HG03064 (cell line): ENCODE measurements around the gene RASSF7.

Experiments used
- ATAC-seq: cut with Tn5 transposase; IDR thresholded peaks from one replicate; pipeline ENCODE4 v1.9.1; 2021; ENCODE audit warnings: low read depth; ENCODE audit not compliant: unreplicated experiment

The RASSF7 gene

DNA sequence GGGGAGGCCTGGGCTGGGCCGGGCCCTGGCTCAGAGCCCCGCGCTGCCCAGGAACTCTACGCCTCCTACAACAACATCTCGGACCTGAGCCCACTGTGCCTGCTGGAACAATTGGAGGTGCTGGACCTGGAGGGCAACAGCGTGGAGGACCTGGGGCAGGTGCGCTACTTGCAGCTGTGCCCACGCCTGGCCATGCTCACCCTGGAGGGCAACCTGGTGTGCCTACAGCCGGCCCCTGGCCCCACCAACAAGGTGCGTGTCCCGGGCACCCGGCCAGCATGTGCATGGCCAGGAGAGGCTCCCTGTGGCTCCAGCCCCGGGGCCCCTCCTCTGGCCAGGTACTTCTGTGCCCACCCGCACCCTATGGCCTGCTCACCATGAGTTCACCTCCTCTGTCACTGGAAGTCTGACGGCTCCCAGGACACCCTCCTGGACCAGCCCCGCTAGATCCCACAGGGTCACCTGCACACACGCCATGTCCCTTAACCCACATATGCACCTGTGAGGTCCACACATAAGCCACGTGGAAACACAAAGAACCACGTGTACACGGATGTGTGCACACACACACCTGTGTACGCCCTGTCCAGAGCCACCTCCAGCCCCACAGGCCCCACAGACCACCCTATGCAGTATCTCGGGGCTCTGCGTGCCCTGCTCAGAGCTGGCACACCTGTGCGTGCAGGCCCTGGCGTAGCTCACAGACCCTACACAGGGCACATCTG, 10.6 kb upstream of the RASSF7 start:
- ATAC-seq = no peak

- no peak for ATAC-seq
Measured at GRCh38 chr11:550746-551085, 10.1 kb upstream of the RASSF7 start.

GRCh38 chr11:551131-551530, 9.6 kb upstream of the RASSF7 start:
- ATAC-seq = no peak

- ATAC-seq = no peak
Measured at GRCh38 chr11:551596-551995, 9.2 kb upstream of the RASSF7 start.

DNA sequence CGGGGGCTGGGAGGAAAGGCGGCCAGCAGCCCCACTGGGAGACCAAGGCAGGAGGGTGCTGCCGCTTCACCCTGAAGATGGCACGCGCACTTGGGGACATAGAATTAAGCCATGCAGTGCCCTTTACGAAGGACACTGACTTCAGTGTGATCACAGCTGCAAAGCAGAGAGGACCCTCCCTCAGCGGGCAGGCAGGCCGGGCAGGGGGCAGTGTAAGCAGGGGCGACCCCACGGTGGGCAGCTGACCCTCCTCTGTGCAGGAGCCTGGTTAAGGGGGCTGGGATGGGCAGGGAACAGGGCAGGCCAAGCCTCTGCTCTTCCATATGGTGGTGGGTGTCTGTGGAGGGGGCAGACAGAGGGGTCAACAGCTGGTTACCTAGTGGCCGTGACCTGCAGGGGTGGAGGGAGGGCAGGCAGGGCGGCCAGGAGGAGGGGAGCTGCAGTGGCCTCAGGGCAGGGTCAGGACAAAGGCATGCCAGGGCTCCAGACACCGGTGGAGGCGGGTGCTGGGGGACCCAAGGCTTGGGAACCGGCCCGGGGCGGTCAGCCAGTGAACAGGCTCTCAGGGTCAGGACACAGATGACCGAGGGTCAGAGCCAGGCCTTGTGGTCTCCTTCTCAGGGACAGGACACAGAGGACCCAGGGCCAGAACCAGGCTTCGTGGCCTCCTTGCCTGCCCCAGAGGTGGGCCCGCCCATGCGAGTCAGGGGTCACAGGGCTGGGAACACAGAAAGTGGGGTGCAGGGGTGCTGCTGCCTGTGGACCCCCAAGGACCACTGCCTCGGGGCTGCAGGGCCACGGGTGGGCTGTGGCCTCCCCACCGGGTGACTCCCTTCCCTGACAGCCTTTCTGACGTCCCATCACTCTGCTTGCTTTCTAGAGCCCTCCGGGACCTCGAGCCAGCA, 7.4 kb upstream of the RASSF7 start:
- ATAC-seq = no peak

GRCh38 chr11:553988-554340, 6.8 kb upstream of the RASSF7 start:
- no peak for ATAC-seq

DNA sequence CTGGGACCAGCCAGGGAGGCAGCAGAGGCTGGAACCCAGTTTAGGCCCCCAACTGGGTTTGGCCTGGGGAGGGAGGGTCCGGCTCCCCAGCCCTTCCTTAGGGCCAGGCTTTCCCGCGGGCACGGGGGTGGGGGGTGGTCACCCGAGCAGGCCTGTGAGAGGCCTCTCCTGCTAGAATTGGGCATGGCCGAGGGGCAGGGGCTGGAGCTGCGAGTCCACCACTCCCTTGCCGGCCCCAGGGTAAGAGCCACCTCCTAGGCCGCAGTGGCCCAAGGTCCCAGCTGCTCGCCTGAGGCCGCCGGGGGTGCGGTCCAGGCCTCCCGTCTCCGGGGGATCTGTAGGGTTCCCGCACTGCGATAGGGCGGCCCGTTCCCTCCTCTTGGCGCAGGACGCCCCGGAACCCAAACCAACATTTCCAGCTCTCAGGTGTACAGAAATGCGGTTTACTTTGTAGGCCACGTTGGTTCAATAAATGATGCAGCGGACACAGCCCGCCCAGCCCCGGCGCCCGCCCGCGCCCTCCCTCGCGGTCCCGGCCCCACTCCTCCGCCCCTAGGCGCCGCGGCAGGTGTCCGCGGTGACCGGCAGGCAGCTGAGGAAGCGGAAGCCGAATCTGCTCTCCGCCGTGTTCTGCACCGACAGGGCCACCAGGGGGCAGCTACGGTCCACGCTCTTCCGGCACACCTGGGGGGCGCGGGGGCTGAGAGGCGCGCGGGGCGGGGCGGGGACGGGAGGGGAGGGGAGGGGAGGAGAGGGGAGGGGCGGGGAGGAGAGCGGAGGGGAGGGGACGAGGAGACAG, 6.1 kb upstream of the RASSF7 start:
- ATAC-seq = no peak

DNA sequence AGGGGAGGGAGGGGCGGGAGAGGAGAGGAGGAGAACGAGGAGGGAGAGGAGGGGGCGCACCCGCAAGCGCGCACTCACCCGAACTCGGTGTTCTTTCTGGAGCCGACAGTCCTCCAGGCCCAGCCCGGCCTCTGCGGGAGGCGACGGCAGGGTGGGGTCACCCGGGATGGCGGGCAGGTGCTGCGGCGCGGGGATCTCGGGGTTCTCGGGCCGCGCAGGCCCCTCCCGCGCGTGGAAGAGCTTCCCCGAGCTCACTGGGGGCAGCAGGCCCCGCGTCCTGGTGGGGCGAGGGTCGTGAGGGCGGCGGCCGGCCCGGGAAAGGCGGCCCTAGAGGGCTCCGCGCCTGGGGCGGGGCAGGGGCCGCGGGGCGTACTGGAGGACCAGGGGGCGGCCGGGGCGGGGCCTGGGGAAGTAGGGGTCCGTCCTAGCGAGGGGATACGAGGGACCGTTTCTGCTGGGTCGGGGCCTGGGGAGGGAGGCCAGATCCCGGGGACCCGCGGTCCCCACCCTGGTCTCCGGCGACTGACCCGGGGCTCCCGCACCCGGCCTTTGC, 5.5 kb upstream of the RASSF7 start:
- no peak for ATAC-seq

GRCh38 chr11:555780-556661, 4.7 kb upstream of the RASSF7 start:
- ATAC-seq = no peak

GRCh38 chr11:556662-557256, 4.0 kb upstream of the RASSF7 start:
- ATAC-seq = no peak

DNA sequence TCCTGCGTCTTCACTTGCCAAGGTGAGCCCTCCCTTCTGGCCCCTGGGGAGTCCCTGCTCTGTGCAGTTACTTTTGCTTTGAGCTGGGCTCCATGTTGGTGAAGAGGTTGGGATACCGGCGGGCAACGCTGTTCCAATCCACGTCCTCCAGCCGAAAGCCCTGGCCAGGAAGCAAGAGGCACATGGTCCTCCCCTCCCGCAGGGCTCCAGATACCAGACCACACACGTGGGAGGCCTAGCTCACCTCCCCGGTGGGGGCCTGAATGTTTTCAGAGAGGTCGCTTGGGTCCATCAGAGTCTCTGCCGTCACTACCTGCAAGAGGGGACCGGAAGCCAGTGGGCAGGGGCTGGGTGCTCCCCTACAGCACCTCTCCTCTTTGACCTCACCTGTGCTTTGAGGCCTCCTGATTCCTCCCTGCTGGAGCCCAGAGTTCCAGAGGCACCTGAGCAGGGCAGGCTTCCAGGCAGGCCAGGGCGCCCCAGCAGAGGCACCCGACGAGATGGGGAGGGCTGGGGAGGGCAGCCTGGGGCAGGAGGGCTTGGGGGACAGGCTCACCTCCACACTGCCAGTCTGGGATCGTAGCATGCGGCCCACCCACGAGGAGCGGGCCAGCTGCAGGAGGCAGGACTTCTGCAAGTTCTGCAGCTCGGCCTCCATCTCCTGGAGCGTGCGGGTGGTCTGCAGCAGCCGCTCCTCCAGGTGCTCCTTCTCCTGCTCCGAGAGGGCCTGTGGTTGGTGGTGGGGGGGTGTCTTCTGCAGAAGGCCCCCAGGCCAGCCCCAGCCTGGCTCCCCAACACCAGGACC, 3.2 kb upstream of the RASSF7 start:
- ATAC-seq = no peak

- no peak for ATAC-seq
Measured at GRCh38 chr11:558503-558902, 2.3 kb upstream of the RASSF7 start.

DNA sequence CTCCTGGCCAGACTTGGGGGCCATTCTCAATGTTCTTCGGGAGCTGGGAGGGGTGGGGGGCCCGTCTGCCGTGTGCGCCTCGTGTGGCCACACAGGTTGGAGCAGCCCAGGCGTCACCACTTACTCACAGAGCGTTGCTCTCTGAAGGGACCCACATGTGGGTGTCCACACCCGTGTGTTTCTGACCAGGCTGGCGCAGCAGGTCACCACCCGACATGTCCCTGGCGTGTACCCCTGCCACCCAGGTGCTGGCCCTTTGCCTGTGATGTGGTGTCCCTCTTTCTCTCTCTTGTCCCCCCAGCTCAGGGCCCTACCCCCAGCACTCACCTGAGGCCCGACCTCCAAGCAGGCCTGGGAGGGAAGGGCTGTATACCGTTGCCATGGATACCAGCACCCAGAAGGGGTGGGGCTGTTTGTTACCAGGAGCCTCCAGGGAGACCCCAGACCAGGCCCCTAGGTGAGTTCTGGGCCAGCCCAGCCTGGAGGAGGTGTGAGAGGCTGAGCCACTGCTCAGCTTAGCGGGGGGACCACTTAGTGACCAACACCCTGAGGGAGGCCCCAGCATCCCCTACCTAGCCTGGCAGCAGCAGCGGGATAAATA, 1.6 kb upstream of the RASSF7 start:
- ATAC-seq = no peak

DNA sequence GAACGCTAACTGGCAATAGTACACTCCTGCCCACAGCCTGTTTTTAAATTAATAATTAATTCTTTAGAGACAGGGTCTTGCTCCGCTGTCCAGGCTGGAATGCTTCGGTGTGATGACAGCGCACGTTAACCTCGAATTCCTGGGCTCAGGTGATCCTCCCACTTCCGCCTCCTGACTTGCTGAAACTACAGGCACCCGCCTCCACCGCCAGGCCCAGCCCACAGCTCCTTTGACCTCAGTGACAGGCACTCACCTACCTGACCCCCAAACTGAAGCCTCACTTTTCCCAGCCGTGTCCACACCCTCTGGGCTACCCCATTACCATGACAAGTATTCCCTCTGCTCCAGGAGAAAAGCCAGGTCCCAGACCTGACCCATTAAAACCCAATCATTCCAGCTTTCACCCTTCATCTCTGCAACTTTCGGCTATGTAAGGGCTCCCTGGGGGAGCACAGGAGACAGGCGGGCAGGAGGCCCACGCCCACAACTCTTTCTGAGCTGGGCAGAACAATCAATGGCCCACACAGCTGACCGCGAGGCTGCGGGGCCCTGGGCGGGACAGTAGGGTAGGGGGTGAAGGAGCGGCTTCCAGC, 962 bp upstream of the RASSF7 start:
- no peak for ATAC-seq

DNA sequence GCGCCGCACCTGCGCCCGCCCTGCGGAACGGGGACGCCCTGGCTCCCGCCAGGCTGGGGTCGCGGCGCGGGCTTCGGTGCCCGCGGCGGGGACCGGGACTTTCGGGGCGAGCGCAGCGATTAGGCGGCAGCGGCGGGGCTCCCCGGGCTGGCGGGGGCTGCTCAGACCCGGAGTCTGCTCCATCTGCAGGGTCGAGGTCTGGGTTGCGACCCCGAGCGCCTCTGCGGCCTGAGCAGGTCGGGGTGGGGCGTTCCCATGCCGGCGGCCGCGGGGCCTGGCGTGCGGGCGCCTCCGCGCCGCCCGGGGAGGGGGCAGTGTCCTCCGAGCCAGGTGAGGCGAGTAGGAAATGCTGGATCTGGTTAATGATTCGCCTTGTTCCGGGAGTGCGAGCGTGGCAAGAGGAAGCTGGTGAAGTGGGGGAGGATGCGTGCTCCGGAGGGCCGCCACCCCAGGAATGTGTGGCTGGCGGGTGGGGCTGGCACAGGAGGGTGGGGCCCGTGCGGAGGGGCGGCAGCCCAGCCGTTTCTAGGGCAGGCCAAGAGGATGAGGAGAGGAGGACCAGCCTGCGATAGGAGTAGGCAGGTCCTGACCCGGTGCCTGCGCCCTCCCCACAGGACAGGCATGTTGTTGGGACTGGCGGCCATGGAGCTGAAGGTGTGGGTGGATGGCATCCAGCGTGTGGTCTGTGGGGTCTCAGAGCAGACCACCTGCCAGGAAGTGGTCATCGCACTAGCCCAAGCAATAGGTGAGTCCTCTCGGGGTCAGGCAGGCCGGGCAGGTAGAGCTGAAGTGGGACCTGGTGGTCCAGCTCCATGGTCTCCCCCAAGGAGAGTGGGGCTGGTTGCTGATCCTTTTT, 606 bp downstream of the RASSF7 start:
- ATAC-seq = peak; percentile 22

DNA sequence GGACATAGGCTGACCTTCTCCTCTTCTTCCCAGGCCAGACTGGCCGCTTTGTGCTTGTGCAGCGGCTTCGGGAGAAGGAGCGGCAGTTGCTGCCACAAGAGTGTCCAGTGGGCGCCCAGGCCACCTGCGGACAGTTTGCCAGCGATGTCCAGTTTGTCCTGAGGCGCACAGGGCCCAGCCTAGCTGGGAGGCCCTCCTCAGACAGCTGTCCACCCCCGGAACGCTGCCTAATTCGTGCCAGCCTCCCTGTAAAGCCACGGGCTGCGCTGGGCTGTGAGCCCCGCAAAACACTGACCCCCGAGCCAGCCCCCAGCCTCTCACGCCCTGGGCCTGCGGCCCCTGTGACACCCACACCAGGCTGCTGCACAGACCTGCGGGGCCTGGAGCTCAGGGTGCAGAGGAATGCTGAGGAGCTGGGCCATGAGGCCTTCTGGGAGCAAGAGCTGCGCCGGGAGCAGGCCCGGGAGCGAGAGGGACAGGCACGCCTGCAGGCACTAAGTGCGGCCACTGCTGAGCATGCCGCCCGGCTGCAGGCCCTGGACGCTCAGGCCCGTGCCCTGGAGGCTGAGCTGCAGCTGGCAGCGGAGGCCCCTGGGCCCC, 1.4 kb downstream of the RASSF7 start:
- ATAC-seq = no peak
